Activated naive CD8-positive, alpha-beta T cell treated with anti-CD3 and anti-CD28 coated beads, Interleukin-2, amount 10 ng/mL, durations not matched to agents 7 days and 5 days (primary cell): Measurements from ENCODE around the gene ACSF2. TPM values are rescaled to one million over a fixed set of nuclear protein-coding genes. Genes with fewer than 3 reads are reported as not detected.

Experiments used
- ATAC-seq: fragments of 150-1000 bp; cut with Tn5 transposase; one replicate; pipeline ENCODE4 v1.10.0; 2021; ENCODE audit warnings: low read depth, moderate library complexity
- POLR2A ChIA-PET: fragments of 350-600 bp; sonication (Branson Sonifier 250); formaldehyde crosslinking; loops from one replicate; lab custom pipeline; 2021; ENCODE audit warnings: antibody characterized with exemption; lab: Charles Lee
- DNase-seq: peaks from one replicate; pipeline ENCODE4 v3.0.0; 2021
- H3K27ac Mint-ChIP-seq: one replicate; pipeline ENCODE4 v1.8.0; 2022; ENCODE audit warnings: mild to moderate bottlenecking, mixed read lengths
- H3K27me3 Mint-ChIP-seq: one replicate; pipeline ENCODE4 v1.8.0; 2022; ENCODE audit warnings: mild to moderate bottlenecking, moderate library complexity, mixed read lengths
- H3K36me3 Mint-ChIP-seq: one replicate; pipeline ENCODE4 v1.8.0; 2021; ENCODE audit warnings: mild to moderate bottlenecking, mixed read lengths
- H3K4me1 Mint-ChIP-seq: one replicate; pipeline ENCODE4 v1.8.0; 2021; ENCODE audit warnings: mixed read lengths
- H3K4me3 Mint-ChIP-seq: one replicate; pipeline ENCODE4 v1.8.0; 2022; ENCODE audit warnings: mild to moderate bottlenecking, moderate library complexity, mixed read lengths
- H3K9me3 Mint-ChIP-seq: one replicate; pipeline ENCODE4 v1.8.0; 2021; ENCODE audit warnings: mixed read lengths
- total RNA-seq, 2 experiments: library from RNA; stranded (reverse); gene quantifications; one replicate each; pipeline ENCODE4 v1.2.3, GENCODE V29; 2021

ACSF2 gene
- total RNA-seq, 2 experiments from 2014 or later = 42.1 to 45.0 TPM

DNA sequence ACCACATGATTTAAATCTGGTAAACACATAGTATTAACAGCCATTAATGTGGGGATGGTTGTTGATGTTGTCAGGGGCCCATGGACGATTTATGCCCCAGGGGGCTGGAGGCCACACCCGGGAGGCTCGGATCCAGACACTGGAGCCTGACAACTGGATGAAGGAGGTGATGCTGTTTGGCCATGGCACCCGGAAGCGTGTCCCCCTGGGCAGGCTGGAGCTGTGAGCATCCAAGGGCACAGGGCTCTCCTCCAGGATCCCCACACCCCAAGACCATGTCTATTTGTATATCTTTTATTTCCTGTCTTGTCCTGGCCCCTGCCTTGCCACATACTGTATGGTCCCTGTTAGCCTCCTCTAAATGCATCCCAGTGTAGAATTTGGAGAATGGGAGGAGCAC, 57.2 kb downstream of the ACSF2 start:
- no peak for DNase-seq
- Mint-ChIP-seq H3K36me3 (peaks cover 6% of the 10 kb centered on the region), H3K27me3 (no peaks in the 10 kb centered on the region), H3K9me3 (no peaks in the 10 kb centered on the region), H3K27ac (no peak overlapping the region), H3K4me1 (peaks cover 13% of the 10 kb centered on the region), H3K4me3 (no peak overlapping the region)
- POLR2A ChIA-PET = interaction anchor here (1.2 to 1.3 kb wide), 2 partner anchors 21 to 86 kb away, joined by 5 to 6 read pairs; partner anchors contain the start of gene LRRC59
- ATAC-seq = no peak

DNA sequence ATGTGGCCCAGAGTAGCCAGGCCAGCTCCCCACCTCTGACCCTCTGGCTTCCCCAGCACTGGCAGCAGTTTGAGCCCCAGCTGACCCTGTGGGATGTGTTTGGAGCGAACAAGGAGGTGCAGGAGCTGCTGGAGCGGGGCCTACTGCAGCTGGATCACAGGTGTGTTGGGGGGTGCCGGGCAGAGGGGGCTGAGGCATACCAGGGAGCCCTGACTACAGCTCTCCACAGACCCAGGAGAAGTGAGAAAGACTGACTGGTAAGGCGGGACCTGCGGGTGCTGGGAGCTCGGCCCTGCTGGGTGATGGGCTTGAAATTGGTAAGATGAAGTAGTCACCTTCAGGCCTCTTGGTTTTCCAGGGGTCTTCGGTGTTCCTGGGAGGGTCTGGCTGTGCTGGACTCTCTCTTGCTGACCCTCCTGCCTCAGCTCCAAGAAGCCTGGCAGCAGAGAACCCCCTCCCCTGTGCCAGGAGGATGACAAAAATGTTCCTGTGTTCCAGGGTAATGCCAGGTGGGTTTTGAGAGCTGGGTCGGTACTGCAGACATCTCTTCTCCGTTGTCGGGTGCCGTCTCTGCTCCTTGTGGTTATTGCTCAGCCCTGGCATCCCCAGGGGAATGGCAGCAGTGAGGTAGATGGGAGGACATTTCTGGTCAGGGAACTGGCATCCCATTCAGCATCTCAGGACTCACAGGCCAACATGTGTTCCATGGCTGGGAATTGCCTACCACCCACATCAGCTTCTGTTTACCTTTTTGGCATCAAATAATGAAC, 58.6 kb downstream of the ACSF2 start:
- no peak overlapping the region for H3K4me3 Mint-ChIP-seq
- POLR2A ChIA-PET = interaction anchor here (1.2 to 1.3 kb wide), 2 partner anchors 20 to 87 kb away, joined by 5 to 6 read pairs; partner anchors contain the start of gene LRRC59
- no peaks in the 10 kb centered on the region for H3K27me3 Mint-ChIP-seq
- H3K9me3 Mint-ChIP-seq = no peaks in the 10 kb centered on the region
- no peak for DNase-seq
- H3K4me1 Mint-ChIP-seq = peaks cover 9% of the 10 kb centered on the region
- peaks cover 4% of the 10 kb centered on the region for H3K36me3 Mint-ChIP-seq
- H3K27ac Mint-ChIP-seq = no peak overlapping the region
- no peak for ATAC-seq

DNA sequence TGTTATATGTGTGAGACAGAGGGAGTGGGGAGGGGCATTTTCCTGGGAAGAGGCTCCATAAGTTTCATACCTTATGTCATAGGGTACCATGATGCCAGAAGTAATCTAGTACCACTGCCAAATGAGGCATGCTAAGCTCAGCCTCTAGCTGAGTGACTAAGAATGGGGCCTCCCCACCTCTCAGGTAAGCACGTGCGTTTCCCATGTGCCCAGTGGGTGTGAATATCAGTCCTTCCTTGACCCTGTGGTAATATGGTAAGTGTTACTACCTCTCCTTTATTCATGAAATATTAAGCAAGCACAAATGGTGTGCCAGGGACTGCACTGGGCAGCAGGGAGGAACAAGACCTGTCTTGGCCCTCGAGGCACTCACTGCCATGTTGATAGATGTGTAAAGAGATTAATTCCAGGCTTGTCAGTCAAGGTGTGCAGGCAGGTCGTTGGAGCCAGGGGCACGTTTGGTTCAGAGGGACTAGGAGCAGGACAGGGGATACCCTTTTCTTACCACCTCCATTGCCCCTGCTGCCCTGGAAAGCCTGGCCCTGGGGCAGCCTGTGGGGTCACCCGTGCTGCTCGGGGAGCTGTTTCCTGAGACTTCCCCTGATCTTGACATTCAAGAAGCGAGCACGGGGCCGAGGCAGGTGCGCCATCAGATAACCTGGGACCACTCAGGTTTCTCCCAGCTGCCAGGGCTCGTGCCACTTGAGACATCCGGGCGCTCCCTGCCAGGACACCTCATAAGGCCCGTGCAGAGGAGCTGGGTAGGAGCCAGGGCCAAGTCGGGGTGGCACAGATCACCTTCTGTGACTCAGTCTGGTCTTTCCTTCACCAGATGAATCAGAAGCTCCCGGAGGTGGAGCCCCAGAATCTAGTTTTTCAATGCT, 61.4 kb downstream of the ACSF2 start:
- Mint-ChIP-seq H3K4me1 (peaks cover 1% of the 10 kb centered on the region), H3K27ac (no peak overlapping the region), H3K36me3 (peaks cover 4% of the 10 kb centered on the region), H3K4me3 (no peak overlapping the region), H3K27me3 (no peaks in the 10 kb centered on the region), H3K9me3 (no peaks in the 10 kb centered on the region)
- ATAC-seq (no peak), DNase-seq (no peak)
- POLR2A ChIA-PET = no interaction called here

DNA sequence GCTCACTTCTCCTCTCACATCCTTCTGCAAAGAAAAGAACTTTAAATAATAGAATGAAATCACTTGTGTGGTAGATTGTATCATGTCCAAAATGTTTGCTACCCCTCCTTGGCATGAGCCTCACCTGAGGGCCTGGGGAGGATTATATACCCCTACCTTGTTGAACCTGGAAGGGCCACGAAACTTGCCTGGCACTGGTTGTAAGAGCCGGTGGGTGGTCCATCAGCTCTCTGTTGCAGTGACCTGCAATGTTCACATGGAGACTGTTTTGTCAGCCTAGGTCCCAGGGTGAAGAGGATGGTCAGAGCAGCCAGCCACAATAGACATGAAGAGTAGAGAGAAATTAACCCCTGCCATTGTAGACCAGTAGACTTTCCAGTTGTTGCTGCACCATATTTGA, 62.9 kb downstream of the ACSF2 start:
- Mint-ChIP-seq H3K27ac (no peak overlapping the region), H3K36me3 (peaks cover 4% of the 10 kb centered on the region), H3K27me3 (no peaks in the 10 kb centered on the region), H3K4me1 (no peaks in the 10 kb centered on the region), H3K4me3 (no peak overlapping the region), H3K9me3 (no peaks in the 10 kb centered on the region)
- POLR2A ChIA-PET = no interaction called here
- DNase-seq (no peak), ATAC-seq (no peak)

DNA sequence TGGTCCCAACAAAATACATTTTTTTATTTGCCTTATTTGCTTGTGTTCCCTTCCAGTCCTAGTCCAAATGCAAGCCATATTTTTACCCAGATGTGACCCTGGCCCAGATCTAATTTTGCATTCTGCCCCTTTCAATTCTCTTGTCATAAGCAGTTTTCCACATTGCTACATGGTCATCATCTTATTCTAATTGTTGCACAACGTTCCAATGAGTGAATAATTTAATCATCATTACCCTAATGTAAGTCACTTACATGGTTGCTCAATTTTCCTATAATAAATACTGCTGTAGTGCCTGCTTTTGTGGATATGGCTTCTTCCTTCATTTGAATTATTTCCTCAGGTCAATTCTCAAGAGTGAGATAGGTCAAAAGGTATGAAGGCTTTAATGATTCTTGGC, 65.5 kb downstream of the ACSF2 start:
- H3K9me3 Mint-ChIP-seq = no peaks in the 10 kb centered on the region
- ATAC-seq (no peak), DNase-seq (no peak)
- POLR2A ChIA-PET = no interaction called here
- no peaks in the 10 kb centered on the region for H3K36me3 Mint-ChIP-seq
- no peak overlapping the region for H3K27ac Mint-ChIP-seq
- H3K4me3 Mint-ChIP-seq = no peak overlapping the region
- no peaks in the 10 kb centered on the region for H3K4me1 Mint-ChIP-seq
- H3K27me3 Mint-ChIP-seq = no peaks in the 10 kb centered on the region

DNA sequence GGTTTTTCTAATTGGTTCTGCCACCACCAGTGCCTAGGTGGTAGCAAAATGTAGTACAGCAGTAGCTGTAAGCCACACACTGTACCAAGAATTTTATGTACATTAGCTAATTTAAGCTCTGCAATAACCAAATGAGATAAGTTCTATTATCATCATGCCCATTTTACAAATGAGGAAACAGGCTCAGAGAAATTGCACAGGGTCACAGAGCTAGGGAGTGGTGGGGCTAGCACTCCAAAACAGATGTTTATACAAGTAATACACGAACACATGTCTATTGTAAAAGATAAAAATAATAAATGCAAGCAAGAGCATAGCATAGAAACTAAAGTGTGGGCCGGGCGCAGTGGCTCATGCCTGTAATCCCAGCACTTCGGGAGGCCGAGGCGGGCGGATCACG, 66.2 kb downstream of the ACSF2 start:
- ATAC-seq (no peak), DNase-seq (no peak)
- Mint-ChIP-seq H3K4me1 (no peaks in the 10 kb centered on the region), H3K27me3 (no peaks in the 10 kb centered on the region), H3K27ac (no peak overlapping the region), H3K4me3 (no peak overlapping the region), H3K9me3 (no peaks in the 10 kb centered on the region), H3K36me3 (no peaks in the 10 kb centered on the region)
- POLR2A ChIA-PET = no interaction called here

DNA sequence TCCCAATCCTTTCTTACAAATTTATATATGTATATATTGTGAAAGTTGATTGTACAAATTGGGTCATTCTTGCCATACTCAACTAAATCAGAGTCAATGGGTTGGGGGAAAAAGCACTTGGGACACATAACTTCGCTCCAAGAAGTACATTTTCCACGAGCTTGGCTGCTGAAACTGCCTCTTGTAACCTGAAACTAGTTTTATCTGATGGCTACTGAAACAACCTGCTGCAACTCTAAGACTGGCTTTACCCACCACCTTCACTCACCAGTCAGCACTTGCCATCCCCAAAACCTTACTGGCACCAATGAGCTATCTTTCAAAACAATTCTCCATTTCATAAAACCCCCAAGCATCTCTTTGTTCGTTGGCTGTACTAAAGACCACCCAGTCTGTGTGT, 67.7 kb downstream of the ACSF2 start:
- H3K4me3 Mint-ChIP-seq = no peak overlapping the region
- no peaks in the 10 kb centered on the region for H3K36me3 Mint-ChIP-seq
- POLR2A ChIA-PET = no interaction called here
- H3K27me3 Mint-ChIP-seq = no peaks in the 10 kb centered on the region
- no peaks in the 10 kb centered on the region for H3K9me3 Mint-ChIP-seq
- H3K4me1 Mint-ChIP-seq = no peaks in the 10 kb centered on the region
- no peak for ATAC-seq
- no peak for DNase-seq
- H3K27ac Mint-ChIP-seq = no peak overlapping the region

DNA sequence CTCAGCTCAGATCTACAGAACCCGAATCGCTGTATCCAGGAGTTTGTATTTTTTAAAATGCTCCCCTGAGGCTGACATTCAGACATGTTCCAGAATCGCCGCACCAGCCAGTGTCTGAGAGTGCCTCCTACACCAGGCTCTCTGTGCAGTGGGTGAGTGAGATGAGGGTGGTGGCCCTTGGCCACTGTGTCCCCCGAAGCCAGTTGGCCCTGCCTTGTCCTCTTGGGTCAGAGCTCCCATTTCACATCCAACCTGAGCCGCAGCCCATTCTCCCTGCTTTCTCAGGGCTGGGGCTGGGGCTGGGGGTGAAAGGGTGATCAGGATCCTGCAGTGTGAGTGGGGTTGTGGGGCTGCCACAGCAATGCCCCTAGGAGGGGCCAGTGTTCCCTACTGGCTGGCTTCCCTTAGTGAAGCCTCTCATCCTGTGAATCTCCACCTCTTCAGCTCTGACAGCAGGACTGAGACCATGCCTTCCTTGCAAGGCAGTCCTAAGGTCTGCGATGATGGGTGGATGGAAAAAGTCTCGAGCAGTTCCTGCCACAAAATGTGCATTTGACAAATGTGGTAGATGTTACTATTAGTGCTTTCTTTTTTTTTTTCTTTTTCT, 69.3 kb downstream of the ACSF2 start:
- Mint-ChIP-seq H3K9me3 (no peaks in the 10 kb centered on the region), H3K4me3 (no peak overlapping the region), H3K27ac (no peak overlapping the region), H3K27me3 (no peaks in the 10 kb centered on the region), H3K36me3 (no peaks in the 10 kb centered on the region), H3K4me1 (no peaks in the 10 kb centered on the region)
- no peak for ATAC-seq
- no peak for DNase-seq
- POLR2A ChIA-PET = no interaction called here

DNA sequence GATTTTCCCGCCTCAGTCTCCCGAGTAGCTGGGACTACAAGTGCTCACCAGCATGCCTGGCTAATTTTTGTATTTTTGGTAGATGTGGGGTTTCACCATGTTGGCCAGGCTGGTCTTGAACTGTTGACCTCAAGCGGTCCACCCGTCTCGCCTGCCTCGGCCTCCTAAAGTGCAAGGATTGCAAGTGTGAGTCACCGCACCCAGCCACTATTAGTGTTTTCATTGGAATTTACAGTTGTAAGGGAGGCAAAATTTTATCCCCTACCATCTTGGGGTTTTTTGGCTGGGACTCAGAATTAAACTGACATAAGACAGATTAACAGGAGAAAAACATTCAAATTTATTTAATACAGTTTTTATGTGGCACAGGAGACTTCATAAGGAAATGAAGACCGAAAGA, 69.9 kb downstream of the ACSF2 start:
- Mint-ChIP-seq H3K36me3 (no peaks in the 10 kb centered on the region), H3K27me3 (no peaks in the 10 kb centered on the region), H3K4me3 (no peak overlapping the region), H3K9me3 (no peaks in the 10 kb centered on the region), H3K4me1 (no peaks in the 10 kb centered on the region), H3K27ac (no peak overlapping the region)
- POLR2A ChIA-PET = no interaction called here
- DNase-seq (no peak), ATAC-seq (no peak)

DNA sequence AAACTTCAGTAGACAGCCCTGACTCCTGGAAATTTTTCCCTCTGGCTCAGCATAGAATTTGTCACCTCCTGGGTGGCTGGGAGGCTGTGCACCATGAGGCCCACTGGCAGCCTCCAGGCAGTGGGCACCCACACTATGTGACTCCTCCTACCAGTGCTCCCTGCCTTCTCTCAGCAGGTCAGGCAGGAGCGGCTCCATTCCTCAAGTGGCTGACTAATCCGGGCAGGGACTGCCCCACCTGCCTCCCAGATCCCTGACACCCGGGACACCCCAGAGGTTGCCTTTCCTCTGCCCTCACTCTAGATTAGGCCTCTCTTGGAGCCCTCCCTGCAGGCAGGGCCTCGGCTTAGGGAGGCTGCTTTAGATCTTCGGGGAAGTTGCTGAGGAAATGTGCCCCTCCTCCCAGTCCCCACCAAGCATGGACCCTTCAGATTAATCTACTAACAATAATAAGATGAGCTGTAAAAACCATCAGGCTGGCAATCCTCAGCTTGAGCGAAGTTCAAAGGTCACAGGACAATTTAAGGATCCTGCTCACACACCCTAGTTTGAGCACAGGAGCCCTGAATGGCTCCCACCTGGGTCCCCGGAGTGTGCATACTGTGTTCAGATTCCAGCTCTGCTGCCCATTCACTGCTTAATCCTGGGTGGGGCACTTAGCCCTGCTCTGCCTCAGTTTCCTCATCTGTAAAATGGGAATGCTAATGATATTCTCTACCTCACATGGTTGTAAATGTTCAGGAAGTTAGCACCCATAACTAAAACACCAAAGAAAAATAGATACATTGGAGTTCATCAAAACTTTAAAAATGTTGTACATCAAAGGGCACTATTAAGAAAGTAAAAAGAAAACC, 72.2 kb downstream of the ACSF2 start:
- no peaks in the 10 kb centered on the region for H3K4me1 Mint-ChIP-seq
- H3K27ac Mint-ChIP-seq = no peak overlapping the region
- H3K4me3 Mint-ChIP-seq = no peak overlapping the region
- no peak for DNase-seq
- POLR2A ChIA-PET = no interaction called here
- no peaks in the 10 kb centered on the region for H3K9me3 Mint-ChIP-seq
- no peak for ATAC-seq
- H3K27me3 Mint-ChIP-seq = no peaks in the 10 kb centered on the region
- H3K36me3 Mint-ChIP-seq = no peaks in the 10 kb centered on the region

DNA sequence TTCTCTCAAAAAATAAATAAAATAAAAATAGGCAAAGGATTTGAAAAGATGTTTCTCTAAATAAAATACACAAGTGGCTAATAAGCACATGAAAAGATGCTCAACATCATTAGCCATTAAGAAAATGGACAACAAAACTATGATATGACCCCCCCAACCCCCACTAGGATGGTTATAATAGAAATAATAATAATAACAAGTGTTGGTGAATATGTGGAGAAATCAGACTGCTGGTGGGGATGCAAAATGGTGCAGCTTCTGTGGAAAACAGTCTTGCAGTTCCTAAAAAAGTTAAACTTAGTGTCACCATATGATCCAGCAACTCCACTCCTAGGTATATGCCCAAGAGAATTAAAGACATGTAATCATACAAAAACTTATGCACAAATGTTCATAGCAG, 73.3 kb downstream of the ACSF2 start:
- ATAC-seq = no peak
- H3K4me3 Mint-ChIP-seq = no peak overlapping the region
- no peaks in the 10 kb centered on the region for H3K9me3 Mint-ChIP-seq
- no peak for DNase-seq
- H3K36me3 Mint-ChIP-seq = no peaks in the 10 kb centered on the region
- H3K27ac Mint-ChIP-seq = no peak overlapping the region
- peaks cover 7% of the 10 kb centered on the region for H3K4me1 Mint-ChIP-seq
- POLR2A ChIA-PET = no interaction called here
- H3K27me3 Mint-ChIP-seq = peaks cover 5% of the 10 kb centered on the region

DNA sequence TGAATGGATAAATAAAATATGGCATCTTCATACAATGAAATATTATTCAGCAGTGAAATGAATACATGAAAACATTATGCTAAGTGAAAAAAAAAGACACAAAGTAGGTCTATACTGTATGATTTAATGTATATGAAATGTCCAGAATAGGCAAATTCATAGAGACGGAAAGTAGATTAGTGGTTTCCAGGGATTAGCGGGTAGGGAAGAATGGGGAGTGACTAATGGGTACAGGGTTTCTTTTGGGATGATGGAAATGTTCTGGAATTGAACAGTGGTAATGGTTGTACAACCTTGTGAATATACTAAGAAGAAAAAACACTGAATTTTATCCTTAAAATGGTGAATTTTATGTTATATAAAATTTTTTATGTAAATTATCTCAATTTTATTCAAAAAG, 73.7 kb downstream of the ACSF2 start:
- no peak overlapping the region for H3K4me3 Mint-ChIP-seq
- DNase-seq (no peak), ATAC-seq (no peak)
- H3K27ac Mint-ChIP-seq = no peak overlapping the region
- H3K36me3 Mint-ChIP-seq = no peaks in the 10 kb centered on the region
- peaks cover 10% of the 10 kb centered on the region for H3K4me1 Mint-ChIP-seq
- POLR2A ChIA-PET = no interaction called here
- no peaks in the 10 kb centered on the region for H3K9me3 Mint-ChIP-seq
- peaks cover 5% of the 10 kb centered on the region for H3K27me3 Mint-ChIP-seq

DNA sequence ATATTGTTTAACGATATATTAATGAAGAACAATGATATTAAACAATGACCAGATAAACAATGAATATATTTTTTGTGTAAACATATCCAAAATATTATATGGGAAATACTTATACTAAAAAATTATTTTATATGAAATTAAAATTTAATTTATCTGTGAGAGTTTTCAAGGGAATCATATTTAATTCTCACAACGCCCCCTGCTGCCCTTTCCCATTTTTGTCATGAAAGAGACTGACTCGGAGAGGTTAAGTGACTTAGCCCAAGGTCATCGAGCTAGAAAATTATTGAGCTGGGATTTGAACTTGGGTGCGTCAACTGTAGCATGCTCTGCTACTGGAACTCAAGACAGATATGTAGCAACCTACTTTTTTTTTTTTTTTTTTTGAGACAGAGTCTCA, 75.0 kb downstream of the ACSF2 start:
- H3K27ac Mint-ChIP-seq = no peak overlapping the region
- POLR2A ChIA-PET = no interaction called here
- no peak for DNase-seq
- no peaks in the 10 kb centered on the region for H3K9me3 Mint-ChIP-seq
- ATAC-seq = no peak
- peaks cover 10% of the 10 kb centered on the region for H3K27me3 Mint-ChIP-seq
- H3K36me3 Mint-ChIP-seq = no peaks in the 10 kb centered on the region
- H3K4me3 Mint-ChIP-seq = no peak overlapping the region
- peaks cover 14% of the 10 kb centered on the region for H3K4me1 Mint-ChIP-seq
